Left ventricle myocardium inferior (tissue), 1 donor: ENCODE results near the gene ZNF723. TPM values are rescaled to one million over a fixed set of nuclear protein-coding genes. Genes with fewer than 3 reads are reported as not detected.
"Not testable (repeated sequence)": the region's sequence is repeated elsewhere in the genome, so short reads cannot be mapped to it uniquely, and the experiment has no call there.

Source experiments
- DNase-seq: peaks from one replicate; pipeline ENCODE4 v3.0.0-alpha.2; 2020
- H3K27ac ChIP-seq: fragments of 200-600 bp; replicated peaks from 2 replicates; pipeline ENCODE4 v1.8.0; 2021
- H3K27me3 ChIP-seq: fragments of 200-600 bp; 2 replicates; pipeline ENCODE4 v1.8.0; 2021; ENCODE audit warnings: low read depth
- H3K36me3 ChIP-seq: fragments of 200-600 bp; 2 replicates; pipeline ENCODE4 v1.8.0; 2021
- H3K4me1 ChIP-seq: fragments of 200-600 bp; 2 replicates; pipeline ENCODE4 v1.8.0; 2021
- H3K4me3 ChIP-seq: fragments of 200-600 bp; 2 replicates; pipeline ENCODE4 v1.8.0; 2021; ENCODE audit warnings: mild to moderate bottlenecking, moderate library complexity
- H3K9me3 ChIP-seq: fragments of 200-600 bp; replicated peaks from 2 replicates; pipeline ENCODE4 v1.8.0; 2021
- intact Hi-C: fragments of 100-400 bp; cut with micrococcal nuclease; formaldehyde crosslinking; loops from one replicate; pipeline ENCODE4 v1.11.0; 2022
- total RNA-seq: library from RNA; stranded (reverse); fragmentation: NEBNext Ultra II Directional; extraction: Animal tissue kit (Norgen Biotek cat#: 25700); gene quantifications from one replicate; pipeline ENCODE4 v1.2.1, GENCODE V29; 2021
- TF ChIP-seq, protein P1 (sequence below): fragments of 200-600 bp; IDR thresholded peaks from 2 replicates; pipeline ENCODE4 v1.8.0; 2021; ENCODE audit warnings: antibody characterized with exemption, mild to moderate bottlenecking, borderline replicate concordance
- donor health status: DM: no; HTN: yes; CAD: no; lungs with severe emphysema.

Gene ZNF723
- total RNA-seq, 1 donor from 2014 or later: not detected

- TF ChIP-seq, protein P1, sequence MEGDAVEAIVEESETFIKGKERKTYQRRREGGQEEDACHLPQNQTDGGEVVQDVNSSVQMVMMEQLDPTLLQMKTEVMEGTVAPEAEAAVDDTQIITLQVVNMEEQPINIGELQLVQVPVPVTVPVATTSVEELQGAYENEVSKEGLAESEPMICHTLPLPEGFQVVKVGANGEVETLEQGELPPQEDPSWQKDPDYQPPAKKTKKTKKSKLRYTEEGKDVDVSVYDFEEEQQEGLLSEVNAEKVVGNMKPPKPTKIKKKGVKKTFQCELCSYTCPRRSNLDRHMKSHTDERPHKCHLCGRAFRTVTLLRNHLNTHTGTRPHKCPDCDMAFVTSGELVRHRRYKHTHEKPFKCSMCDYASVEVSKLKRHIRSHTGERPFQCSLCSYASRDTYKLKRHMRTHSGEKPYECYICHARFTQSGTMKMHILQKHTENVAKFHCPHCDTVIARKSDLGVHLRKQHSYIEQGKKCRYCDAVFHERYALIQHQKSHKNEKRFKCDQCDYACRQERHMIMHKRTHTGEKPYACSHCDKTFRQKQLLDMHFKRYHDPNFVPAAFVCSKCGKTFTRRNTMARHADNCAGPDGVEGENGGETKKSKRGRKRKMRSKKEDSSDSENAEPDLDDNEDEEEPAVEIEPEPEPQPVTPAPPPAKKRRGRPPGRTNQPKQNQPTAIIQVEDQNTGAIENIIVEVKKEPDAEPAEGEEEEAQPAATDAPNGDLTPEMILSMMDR: no peak
Measured at GRCh38 chr19:22807061-22807835, 24.8 kb upstream of the ZNF723 start.

GRCh38 chr19:22814124-22814523, 18.0 kb upstream of the ZNF723 start:
- TF ChIP-seq, protein P1: no peak
- H3K36me3 ChIP-seq: no peaks in the 10 kb centered on the region
- intact Hi-C loops: no loop called here
- H3K9me3 ChIP-seq: peaks cover 15% of the 10 kb centered on the region
- no peak overlapping the region for H3K27ac ChIP-seq
- peaks cover 12% of the 10 kb centered on the region for H3K27me3 ChIP-seq
- DNase-seq: no peak
- no peaks in the 10 kb centered on the region for H3K4me1 ChIP-seq
- H3K4me3 ChIP-seq: no peak overlapping the region

More at GRCh38 chr19:22807061-22807835, 24.8 kb upstream of the ZNF723 start:
- peaks cover 19% of the 10 kb centered on the region for H3K9me3 ChIP-seq
- H3K27me3 ChIP-seq: peaks cover 56% of the 10 kb centered on the region
- DNase-seq: no peak
- no peaks in the 10 kb centered on the region for H3K36me3 ChIP-seq
- no peaks in the 10 kb centered on the region for H3K4me1 ChIP-seq
- peak overlapping the region; percentile 33 for H3K4me3 ChIP-seq
- no peak overlapping the region for H3K27ac ChIP-seq
- intact Hi-C loops: no loop called here

GRCh38 chr19:22831211-22831610, 880 bp upstream of the ZNF723 start:
- Histone ChIP-seq H3K27me3 (peaks cover 5% of the 10 kb centered on the region), H3K9me3 (peaks cover 72% of the 10 kb centered on the region), H3K27ac (no peak overlapping the region), H3K36me3 (no peaks in the 10 kb centered on the region), H3K4me1 (no peaks in the 10 kb centered on the region), H3K4me3 (no peak overlapping the region)
- intact Hi-C loops: no loop called here
- TF ChIP-seq, protein P1: no peak
- no peak for DNase-seq

DNA sequence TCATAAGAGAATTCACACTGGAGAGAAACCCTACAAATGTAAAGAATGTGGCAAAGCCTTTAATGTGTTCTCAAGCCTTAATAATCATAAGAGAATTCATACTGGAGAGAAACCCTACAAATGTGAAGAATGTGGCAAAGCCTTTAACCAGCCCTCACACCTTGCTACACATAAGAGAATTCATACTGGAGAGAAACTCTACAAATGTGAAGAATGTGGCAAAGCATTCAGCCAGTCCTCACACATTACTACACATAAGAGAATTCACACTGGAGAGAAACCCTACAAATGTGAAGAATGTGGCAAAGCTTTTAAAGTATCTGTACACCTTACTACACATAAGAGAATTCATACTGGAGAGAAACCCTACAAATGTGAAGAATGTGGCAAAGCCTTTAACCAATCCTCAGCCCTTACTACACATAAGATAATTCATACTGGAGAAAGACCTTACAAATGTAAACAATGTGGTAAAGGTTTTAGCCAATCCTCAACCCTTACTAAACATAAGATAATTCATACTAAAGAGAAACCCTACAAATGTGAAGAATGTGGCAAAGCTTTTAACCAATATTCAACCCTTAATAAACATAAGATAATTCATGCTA, 25.7 kb downstream of the ZNF723 start:
- DNase-seq, H3K4me1 ChIP-seq, intact Hi-C loops, H3K36me3 ChIP-seq, H3K4me3 ChIP-seq, H3K27me3 ChIP-seq, H3K27ac ChIP-seq: not testable (repeated sequence)
- peaks cover 97% of the 10 kb centered on the region for H3K9me3 ChIP-seq

GRCh38 chr19:22882797-22883196, 50.7 kb downstream of the ZNF723 start:
- no peaks in the 10 kb centered on the region for H3K36me3 ChIP-seq
- TF ChIP-seq, protein P1: peak; percentile 60
- no peaks in the 10 kb centered on the region for H3K4me1 ChIP-seq
- DNase-seq: no peak
- no peaks in the 10 kb centered on the region for H3K27me3 ChIP-seq
- intact Hi-C loops: no loop called here
- H3K9me3 ChIP-seq: peaks cover 10% of the 10 kb centered on the region
- H3K4me3 ChIP-seq: no peak overlapping the region
- no peak overlapping the region for H3K27ac ChIP-seq

DNA sequence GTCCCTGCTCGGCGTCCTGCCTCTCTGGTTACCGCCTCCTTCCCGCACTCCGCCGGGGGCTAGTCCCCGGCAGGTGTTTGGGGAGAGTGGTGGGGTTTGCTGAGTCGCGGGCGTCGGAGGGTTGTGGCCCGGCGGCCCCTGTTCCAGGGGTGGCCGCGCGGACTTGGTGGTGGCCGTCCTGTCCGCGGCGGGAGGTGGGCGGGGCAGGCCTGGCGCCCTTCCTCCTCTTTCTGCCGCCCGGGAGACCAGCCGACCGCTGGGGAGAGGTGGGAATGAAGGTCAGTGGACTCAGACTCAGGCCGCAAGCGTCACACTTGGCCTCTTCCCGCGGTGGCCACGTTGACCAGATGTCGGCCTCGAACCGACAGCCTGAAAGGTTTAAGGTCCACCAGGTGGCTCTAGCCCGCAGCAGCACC, 61.8 kb downstream of the ZNF723 start:
- intact Hi-C loops: no loop called here
- H3K4me1 ChIP-seq: no peaks in the 10 kb centered on the region
- no peaks in the 10 kb centered on the region for H3K27me3 ChIP-seq
- H3K36me3 ChIP-seq: no peaks in the 10 kb centered on the region
- H3K4me3 ChIP-seq: no peak overlapping the region
- peaks cover 35% of the 10 kb centered on the region for H3K9me3 ChIP-seq
- no peak for DNase-seq
- H3K27ac ChIP-seq: no peak overlapping the region
- TF ChIP-seq, protein P1: no peak
